ENCODE results near the gene LPIN1.

The LPIN1 gene

GRCh38 chr2:11785611-11785940, 39.1 kb downstream of the LPIN1 start:
- no peak for DNase-seq

GRCh38 chr2:11786191-11786590, 39.8 kb downstream of the LPIN1 start:
- no peak for DNase-seq

DNA sequence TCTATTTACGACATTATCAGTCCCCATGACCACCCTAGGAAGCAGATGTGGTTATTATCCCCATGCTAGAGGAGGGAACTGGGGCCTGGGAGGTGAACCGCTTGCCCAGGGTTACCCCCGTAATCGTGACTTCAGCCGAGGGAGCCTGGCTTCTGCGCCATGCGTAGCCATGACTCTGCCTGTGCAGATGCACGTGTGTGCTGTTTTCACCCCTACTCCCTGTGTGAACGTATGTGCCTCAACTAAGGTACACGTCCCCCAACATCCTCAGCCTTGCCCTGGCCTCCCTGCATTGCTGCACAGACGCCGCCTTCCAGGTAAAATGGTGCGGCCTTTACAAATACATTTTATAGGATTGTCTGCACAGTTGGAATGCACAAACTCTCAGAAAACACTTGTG, 40.2 kb downstream of the LPIN1 start:
- DNase-seq: no peak

- no peak for DNase-seq
Measured at GRCh38 chr2:11787991-11788390, 41.6 kb downstream of the LPIN1 start.

DNA sequence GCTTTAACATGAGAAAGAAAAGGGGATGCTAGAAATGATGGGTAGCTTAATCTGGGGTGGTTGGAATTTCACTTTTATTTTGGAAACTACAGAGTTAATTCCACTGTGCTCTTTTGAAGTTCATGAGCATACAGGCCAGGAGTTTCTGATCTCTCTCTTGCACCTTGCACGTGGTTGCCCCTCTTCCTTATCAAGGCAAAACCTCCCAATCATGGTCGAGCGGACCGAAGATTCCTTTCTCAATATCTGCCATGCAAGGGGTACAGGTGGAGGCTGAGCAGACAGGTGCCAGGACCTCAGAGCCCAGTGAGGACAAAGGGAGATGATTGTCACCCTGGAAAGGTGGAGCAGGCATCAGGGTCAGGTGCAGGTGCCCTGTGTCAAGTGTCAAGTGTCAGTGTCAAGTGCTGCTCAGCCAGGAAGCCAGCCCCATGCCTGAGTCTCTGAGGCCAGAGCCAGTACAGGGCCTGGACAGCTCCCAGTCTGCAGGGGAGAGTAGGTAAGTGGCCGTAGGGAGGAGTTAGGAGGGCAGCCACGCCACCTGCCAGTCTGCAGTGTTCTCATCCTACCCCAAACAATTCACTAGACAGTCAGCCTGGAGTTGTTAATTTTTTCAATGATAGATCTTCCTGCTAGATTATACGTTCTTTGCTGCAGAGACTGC, 42.2 kb downstream of the LPIN1 start:
- no peak for DNase-seq

- no peak for DNase-seq
Measured at GRCh38 chr2:11789243-11789642, 42.8 kb downstream of the LPIN1 start.

DNA sequence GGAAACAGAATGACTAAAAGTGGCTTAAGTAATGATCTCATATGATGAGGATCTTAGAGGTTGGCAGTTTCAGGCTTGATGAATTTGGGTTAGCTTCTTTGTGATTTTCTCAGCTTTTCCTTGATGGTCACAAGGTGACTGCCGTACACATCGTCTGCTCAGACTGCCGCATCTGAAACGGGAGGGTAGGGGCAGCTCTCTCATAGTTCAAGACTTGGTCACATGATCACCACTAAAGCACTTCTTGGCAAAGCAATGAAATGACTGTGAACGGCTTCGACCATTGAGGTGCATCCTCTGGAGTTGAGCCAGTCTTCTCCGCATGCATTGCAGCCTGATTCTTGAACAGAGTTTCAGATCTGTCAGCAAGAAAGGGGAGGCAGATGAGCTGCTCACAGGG, 43.8 kb downstream of the LPIN1 start:
- DNase-seq: no peak

DNA sequence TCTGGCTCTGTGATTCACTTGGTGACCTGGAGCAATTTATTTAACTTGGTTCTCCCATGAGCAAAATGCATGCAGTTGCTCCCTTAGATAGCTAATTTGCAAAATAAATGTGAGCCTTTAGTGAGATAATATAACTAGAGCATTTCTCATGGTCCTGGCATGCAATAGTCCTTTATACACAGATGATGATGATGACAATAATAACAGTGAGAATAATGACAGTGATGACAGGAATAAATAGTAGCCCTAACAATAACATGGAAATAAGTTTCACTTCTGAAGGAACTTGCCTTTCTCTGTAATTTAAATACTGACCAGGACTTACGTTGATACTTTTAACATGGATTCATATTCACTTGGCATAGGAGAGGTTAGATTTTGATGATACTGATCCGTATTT, 49.2 kb downstream of the LPIN1 start:
- no peak for DNase-seq

- DNase-seq: no peak
Measured at GRCh38 chr2:11796190-11797171, 50.0 kb downstream of the LPIN1 start.

DNA sequence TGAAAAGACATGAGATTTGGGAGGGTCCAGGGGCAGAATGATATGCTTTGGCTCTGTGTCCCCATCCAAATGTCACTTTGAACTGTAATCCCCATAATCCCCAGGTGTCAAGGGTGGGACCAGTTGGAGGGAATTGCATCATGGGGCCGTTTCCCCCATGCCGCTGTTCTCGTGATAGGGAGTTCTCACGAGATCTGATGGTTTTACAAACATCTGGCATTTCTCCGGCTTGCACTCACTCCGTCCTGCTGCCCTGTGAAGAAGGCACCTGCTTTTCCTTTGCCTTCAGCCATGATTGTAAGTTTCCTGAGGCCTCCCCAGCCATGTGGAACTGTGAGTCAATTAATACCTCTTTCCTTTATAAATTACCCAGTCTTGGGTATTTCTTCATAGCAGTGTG, 51.4 kb downstream of the LPIN1 start:
- DNase-seq: no peak

DNA sequence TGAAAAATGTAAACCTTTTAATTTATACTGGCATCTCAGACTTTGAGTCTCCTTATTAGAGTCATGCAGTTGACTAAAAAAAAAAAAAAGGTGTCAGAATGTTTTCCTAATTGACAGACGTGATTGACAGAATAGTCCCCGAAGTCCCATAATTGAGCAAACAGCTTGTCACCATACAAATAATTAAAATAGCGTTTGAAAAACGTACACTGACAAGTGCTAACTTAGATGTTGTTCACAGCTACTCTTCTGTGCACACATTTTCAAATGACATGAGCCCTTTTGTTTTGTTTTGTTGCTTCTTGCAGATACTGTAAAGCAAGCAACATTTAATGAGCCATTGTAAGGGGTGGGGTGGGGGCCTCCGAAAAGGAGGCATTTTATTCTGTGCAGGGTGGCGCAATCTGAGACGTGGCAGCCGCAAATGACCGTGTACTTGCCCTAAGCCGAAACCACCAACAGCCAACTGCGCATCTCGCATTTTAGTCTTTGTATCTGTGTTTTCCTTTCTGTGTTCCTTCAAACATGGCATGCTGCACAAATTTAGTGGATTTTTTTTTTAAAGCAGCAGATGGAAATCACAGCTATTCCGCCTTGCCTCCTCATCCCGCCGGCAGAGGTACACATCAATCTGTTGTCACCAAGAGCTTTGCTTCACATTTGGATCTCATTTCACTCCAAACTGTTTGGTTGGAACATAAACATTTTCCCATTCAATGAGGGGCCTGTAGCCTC, 52.4 kb downstream of the LPIN1 start:
- no peak for DNase-seq

DNA sequence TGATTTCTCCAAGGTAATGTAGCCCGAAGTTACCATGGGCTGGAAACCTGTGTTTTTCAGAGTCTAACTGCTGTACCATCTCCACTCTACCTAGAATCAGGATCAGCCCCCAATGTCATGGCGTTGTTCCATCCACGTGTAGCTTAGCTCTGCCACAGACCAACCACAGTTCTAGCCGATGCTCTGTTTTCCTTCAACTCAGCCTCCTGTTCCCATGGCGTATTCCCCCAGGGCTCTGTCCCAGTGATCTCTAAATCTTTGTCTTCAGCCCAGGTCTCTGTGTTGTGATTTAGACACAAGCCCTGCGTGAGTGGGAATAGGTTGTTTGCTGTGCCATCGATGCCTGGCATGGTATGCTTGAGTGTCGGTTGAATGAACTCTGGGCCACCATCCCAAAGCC, 53.4 kb downstream of the LPIN1 start:
- DNase-seq: no peak

DNA sequence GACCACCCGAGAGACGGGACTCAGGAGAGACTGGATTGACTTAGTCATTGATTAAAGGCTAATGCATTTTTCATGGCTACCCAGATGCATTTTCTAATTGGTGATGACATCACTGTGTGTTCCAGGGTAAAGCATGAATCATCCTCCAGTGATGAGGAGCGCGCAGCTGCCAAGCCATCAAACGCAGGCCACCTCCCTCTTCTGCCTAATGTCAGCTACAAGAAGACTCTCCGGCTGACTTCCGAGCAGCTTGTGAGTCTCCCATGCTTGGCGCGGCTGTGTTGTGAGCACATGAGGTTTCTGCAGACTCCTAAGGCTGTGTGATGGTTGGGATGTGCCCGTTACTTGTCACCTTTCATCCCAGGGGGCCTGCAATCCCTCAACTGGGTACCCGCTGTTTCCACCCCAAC, 56.4 kb downstream of the LPIN1 start:
- DNase-seq: no peak

DNA sequence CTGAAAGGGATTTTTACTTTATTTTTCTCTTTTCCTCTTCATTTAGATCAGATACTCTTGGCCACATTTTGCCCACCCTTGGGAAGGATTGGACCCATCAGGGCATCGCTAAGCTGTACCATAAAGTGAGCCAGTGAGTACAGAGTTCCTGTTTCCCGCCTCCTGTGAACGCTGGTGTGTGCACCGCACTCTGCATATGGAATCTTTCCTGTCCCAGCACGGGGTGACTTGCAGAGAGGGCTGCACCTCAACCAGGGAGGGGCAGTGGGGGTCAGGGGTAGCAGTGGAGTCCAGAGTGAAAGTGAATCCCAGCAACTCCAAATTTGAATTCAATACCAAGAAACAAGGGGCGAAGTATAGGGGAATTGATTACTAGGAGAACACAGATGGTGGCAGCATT, 58.6 kb downstream of the LPIN1 start:
- no peak for DNase-seq

GRCh38 chr2:11805920-11806319, 59.5 kb downstream of the LPIN1 start:
- DNase-seq: no peak

- no peak for DNase-seq
Measured at GRCh38 chr2:11807156-11808015, 61.0 kb downstream of the LPIN1 start.

DNA sequence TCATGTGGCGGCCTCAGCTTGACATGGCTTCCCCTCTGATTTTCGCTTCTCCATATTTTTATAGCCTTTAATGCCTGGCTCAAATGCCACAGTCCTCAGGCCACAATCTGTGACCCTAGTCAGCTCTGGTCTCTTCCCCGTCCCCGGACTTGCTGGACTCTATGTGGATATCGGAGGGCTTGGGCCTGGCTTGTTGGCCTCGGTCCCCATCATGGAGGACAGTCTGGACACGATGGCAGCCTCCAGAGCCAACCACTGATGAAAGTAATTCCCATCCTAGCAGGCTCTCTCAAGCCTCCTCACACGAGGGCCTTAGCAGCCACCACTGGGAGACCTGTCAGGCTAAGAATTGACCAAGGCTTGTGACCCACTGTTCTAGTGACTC, 61.6 kb downstream of the LPIN1 start:
- DNase-seq: no peak

- DNase-seq: no peak
Measured at GRCh38 chr2:11809586-11810236, 63.3 kb downstream of the LPIN1 start.

DNA sequence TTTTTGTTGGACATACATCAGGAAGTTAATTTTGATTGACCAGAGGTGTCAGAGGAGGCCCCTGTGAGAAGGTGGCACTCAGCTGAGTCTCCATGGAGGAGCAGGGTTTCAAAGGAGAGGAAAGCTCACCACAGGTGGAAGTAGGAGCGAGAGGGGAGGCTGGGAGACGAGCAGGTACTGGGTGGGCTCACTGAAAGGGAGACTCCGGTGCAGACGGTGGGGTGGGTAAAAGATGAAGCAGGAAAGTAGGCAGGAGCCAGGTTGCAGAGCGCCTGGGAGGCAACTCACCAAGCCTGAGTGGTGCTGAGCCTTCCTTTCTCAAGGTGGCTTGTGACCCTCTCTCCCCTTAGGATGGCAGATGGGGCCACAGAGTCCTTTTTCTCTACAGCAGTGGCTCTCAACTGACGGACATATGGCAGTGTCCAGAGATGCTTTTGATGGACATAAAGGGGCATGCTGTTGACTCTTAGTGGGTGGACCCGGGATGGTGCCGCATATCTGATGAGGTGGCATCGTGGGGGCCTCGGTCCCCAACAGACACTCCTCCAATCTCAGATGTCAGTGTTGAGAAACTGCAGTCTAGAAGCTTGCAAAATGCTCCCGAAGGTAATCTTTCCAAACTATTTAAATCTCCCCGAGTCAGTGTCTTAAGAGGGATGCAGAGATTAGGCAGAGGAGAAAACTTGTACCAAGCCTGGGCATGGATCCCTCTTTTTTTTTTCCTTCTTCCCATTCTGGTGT, 64.0 kb downstream of the LPIN1 start:
- DNase-seq: no peak

GRCh38 chr2:11811036-11811654, 64.7 kb downstream of the LPIN1 start:
- DNase-seq: no peak

All from activated CD4-positive, alpha-beta T cell treated with anti-CD3 and anti-CD28 coated beads for 4 hours (primary cell).